NCI-H345 treated with DMSO at 0.1 percent for 48 hours (cell line): ENCODE results near the gene NR2F2.

ENCODE experiments used
- DNase-seq: peaks from one replicate; lab custom pipeline; 2025; ENCODE audit not compliant: unreplicated experiment; lab: John Stamatoyannopoulos, UW

The NR2F2 gene

GRCh38 chr15:96316953-96317629, 13.4 kb upstream of the NR2F2 start:
- no peak for DNase-seq

GRCh38 chr15:96320107-96320506, 10.4 kb upstream of the NR2F2 start:
- no peak for DNase-seq

DNA sequence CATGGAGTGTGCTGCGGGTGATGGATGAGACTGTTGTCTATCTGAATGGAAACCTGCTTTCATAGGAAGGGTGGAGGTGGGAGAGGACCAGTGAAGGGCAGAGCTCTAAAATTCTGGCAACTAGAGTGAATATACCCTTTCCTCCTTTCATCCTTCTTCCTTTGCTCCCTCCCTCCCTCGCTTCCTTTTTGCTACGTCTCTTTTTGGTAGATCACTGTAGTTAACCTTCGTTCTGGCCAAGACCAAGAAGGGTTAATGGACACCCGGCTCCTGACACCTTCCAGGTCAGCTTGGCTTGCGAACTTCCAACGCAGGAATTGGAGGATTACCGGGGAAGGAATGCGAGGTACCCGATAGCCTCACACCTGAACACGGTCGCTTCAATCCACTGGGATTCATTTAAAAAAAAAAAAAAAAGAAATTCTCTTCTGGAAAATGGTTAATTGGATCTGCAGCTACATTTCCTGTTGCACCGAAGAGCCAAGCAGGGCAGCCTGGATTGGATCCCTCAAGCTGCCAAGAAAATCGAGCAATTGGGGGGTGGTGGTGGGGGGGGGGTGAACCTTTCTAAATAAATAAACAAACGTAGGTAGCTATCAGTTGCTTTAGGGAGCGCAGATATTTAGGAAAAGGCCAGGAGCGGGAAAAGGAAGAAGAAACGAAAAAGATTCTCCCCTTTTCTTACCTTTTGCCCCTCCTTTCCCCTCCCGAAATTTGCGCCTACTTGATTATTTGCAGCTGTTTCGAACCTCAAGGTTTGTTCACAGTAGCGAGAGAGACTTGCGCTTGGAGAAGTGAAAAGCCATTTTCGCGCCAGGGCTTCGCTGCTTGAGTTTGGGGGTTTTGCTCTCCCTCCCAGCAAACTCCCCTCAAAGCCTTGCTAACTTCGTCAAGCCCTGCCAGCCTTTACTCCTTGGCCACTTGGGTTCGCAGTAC, 9.5 kb upstream of the NR2F2 start:
- DNase-seq = no peak

DNA sequence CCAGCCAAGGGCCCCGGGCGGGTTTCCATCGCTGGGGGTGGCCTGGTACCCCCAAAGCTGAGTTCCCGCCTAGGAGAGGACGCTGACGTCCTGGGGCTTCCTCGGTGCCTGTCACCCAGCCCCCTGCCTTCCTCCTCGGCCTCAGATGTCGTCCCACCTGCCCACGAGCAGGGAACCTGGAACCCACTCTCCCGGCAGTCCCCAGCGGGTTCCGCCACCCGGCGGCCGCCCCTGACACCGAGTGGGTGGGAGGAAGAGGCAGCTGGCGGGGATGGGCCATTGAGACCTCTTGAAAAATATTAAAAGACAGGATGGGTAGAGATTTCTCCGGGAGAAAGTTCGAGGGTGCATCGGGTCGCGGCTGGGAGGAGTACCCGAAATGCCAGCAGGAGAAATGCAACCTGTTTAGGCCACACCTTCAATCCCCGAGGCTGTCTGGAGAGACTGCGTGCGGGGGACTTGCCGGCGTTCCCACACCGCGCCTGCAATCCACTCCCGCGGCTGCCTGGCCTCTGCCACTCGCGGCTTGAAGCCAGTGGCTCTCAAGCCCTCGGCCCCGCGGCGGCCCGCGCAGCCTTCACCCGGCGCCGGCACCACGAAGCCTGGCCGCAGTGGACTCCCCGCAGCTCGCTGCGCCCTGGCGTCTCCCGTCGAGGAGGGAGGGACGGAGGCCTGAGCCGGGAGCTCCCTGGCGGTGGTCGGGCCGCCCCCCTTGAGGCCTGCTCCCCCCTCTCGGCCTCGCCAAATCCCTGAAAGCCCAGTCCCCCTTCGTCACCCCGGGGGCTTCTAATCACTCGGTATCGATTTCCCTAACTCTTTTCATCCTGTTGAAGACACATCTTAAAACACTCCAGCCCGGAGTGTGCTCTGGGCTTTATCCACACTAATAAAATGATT, 8.6 kb upstream of the NR2F2 start:
- no peak for DNase-seq

DNA sequence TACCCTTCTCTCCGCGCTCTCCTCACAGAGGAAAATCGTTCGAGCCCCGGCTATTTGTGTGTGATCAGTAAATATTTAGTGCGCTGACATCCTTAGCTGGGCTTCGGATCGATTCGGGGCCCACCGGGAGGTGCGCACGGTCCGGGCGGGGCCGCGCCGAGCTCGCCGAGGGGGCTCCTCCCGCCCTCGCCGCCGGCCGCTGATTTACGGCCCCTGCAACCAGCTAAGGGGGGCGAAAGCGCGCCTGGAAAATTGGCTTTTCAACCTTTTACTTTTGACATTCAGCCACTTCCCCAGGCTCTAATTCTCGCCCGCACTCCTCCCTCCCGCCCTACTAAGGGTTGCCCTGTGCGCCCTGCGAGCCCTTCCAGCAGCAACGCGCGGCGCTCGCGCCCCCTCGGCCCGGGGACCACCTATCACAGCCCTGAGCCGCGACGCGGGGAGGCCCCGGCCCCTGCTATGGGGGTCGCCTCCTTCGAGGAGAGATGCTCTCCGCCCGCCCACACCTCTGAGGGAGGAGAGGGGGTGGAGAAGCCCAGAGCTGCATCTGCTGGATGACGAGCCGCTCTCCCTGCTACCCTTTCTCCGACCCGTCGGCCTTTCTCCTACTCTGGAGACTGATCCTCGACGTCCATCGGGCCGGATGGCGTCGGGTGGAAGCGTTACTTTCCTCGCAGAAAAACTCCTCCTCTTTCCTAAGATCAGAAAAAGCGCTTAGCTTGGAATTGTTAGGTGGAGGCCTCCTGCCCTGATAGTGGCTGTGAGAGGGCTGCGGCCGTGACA, 7.8 kb upstream of the NR2F2 start:
- DNase-seq = no peak

GRCh38 chr15:96323319-96324145, 7.0 kb upstream of the NR2F2 start:
- no peak for DNase-seq

- DNase-seq = no peak
Measured at GRCh38 chr15:96324192-96324895, 6.2 kb upstream of the NR2F2 start.

GRCh38 chr15:96324940-96325540, 5.5 kb upstream of the NR2F2 start:
- DNase-seq = no peak

- no peak for DNase-seq
Measured at GRCh38 chr15:96325541-96326327, 4.8 kb upstream of the NR2F2 start.

GRCh38 chr15:96326328-96327154, 4.0 kb upstream of the NR2F2 start:
- DNase-seq = no peak

- peak; percentile 35 for DNase-seq
Measured at GRCh38 chr15:96327155-96327741, 3.3 kb upstream of the NR2F2 start.

GRCh38 chr15:96328181-96328876, 2.2 kb upstream of the NR2F2 start:
- DNase-seq = no peak

DNA sequence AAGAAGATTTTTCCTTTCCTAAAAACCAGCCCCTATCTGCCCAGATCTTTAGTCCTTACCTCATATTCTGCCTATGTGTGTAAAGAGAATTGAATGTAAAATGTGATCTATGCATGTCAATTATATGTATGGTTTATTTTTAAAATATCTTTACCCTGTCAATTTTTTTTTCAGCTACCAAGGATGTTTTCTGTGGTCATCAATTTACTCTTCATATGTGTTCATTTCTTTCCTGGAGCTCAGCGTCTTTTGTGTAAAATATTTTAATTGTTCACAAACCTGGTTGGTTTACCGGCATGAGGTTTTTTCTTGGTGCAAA, 1.7 kb upstream of the NR2F2 start:
- no peak for DNase-seq

GRCh38 chr15:96329403-96329981, 1.0 kb upstream of the NR2F2 start:
- no peak for DNase-seq

DNA sequence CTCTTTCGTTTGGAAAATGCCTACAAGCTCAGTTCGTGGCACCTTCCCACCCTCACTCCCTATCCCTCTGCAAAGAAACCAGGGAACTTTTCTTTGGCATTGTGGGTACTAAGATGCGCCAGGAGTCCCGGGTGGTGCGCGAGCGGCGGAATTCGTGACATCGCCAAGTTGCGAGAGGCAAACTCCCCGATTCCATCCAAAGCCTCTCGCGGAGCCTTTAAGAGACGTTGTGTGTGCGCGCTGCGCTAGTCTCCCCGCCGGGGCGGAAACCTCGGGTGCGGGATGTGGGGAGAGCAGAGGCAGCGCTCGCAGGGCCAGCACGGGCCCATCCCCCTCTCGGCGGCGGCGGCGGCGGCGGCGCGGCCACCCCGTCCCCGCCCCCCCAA, 443 bp upstream of the NR2F2 start:
- no peak for DNase-seq
